Measurements from ENCODE around the gene R3HDML.
A peak's percentile ranks its signal among the peaks of the same experiment; 100 is the strongest.

R3HDML gene

DNA sequence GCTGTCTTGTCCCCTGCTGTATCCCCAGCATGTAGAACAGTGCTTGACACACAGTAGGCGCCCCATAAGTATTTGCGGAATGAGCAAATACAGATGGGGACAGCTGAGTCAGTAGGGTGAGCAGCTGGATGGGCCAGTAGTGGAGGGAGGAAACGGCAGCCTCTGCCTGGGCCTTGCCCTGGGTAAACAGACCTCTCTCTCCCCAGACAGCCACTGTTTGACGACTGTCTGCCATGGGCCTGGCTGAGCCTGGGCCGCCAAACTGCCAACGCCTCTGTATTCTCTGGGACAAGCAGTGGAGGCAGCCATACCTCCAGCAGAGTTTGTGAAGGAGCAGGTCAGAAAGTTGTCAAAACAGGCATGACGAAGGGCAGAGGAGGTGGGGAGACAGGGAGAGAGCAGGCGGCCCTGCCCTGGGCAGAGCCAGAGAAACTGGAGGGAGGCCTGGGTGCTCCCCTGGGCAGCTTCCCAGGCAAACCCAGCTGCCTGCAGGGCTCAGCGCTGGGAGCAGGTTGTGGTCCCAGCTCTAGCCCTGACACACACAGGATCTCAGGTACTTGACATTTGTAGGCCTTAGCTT lies 33.9 kb downstream of the R3HDML start:
- Mint-ChIP-seq H3K27ac (no peak overlapping the region), H3K4me3 (no peak overlapping the region), H3K36me3 (no peaks in the 10 kb centered on the region), H3K27me3 (peaks cover 16% of the 10 kb centered on the region), H3K9me3 (no peaks in the 10 kb centered on the region), H3K4me1 (no peaks in the 10 kb centered on the region)
- peak; percentile 36 for ATAC-seq

DNA sequence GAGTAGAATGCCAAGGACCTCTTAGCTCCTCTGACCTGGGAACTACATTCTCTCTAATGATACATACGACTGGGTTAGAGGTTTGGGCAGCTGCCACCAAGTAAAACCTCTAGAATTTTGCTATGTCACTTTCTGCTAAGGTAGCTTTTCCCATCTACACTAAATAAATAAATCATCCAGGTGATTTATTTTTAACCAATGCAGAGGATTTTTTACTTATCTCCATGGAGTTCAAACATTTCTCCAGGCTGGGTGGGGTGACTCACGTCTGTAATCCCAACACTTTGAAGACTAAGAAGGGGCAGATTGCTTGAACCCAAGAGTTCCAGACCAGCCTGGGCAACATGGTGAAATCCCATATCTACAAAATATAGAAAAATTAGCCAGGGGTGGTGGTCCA lies 45.8 kb downstream of the R3HDML start:
- Mint-ChIP-seq H3K36me3 (no peaks in the 10 kb centered on the region), H3K27ac (no peak overlapping the region), H3K27me3 (peaks cover 61% of the 10 kb centered on the region), H3K4me3 (no peak overlapping the region), H3K4me1 (peaks cover 12% of the 10 kb centered on the region), H3K9me3 (no peaks in the 10 kb centered on the region)
- ATAC-seq = no peak

- peak; percentile 75 for ATAC-seq
- no peaks in the 10 kb centered on the region for H3K36me3 Mint-ChIP-seq
- peaks cover 66% of the 10 kb centered on the region for H3K27me3 Mint-ChIP-seq
- no peaks in the 10 kb centered on the region for H3K9me3 Mint-ChIP-seq
- H3K4me1 Mint-ChIP-seq = peaks cover 25% of the 10 kb centered on the region
- no peak overlapping the region for H3K27ac Mint-ChIP-seq
- no peak overlapping the region for H3K4me3 Mint-ChIP-seq
Observed at GRCh38 chr20:44384423-44385027, 47.7 kb downstream of the R3HDML start.

DNA sequence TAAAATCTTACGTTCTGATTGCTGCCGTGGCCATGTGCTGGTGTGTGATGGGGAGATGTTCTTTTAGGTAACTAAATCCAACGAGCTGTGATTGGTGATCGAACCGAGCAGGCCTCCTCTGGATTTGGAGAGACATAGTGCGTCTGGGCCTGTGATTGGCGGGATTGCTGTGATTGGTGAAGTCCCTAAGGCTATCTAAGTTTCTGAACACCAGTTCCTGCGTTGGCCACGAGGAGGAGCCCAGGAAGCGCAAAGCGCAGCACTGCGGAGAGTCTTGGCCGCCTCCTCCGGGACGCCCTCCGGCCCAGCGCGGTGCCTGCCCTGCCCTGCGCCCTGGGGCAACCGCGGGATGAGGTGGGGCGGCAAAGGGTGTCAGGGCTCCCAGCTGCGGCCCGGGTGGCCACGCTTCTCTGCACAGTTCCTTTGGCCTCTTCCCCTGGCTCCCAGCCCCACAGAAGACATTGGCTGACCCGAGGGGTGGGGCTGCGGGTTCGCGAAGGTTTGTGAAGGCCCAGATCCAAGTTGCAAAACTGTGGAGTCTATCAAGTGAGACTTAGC lies 51.7 kb downstream of the R3HDML start:
- peaks cover 48% of the 10 kb centered on the region for H3K27me3 Mint-ChIP-seq
- H3K4me3 Mint-ChIP-seq = no peak overlapping the region
- no peaks in the 10 kb centered on the region for H3K9me3 Mint-ChIP-seq
- peak; percentile 81 for ATAC-seq
- H3K27ac Mint-ChIP-seq = no peak overlapping the region
- H3K36me3 Mint-ChIP-seq = no peaks in the 10 kb centered on the region
- H3K4me1 Mint-ChIP-seq = peaks cover 25% of the 10 kb centered on the region

- Mint-ChIP-seq H3K9me3 (no peaks in the 10 kb centered on the region), H3K4me3 (no peak overlapping the region), H3K27ac (no peak overlapping the region), H3K4me1 (peaks cover 19% of the 10 kb centered on the region), H3K27me3 (peaks cover 49% of the 10 kb centered on the region), H3K36me3 (no peaks in the 10 kb centered on the region)
- ATAC-seq = no peak
Observed at GRCh38 chr20:44389871-44390270, 53.0 kb downstream of the R3HDML start.

- Mint-ChIP-seq H3K27ac (no peak overlapping the region), H3K9me3 (no peaks in the 10 kb centered on the region), H3K36me3 (no peaks in the 10 kb centered on the region), H3K27me3 (peaks cover 49% of the 10 kb centered on the region), H3K4me3 (no peak overlapping the region), H3K4me1 (peaks cover 19% of the 10 kb centered on the region)
- ATAC-seq = no peak
Observed at GRCh38 chr20:44390280-44390679, 53.4 kb downstream of the R3HDML start.

DNA sequence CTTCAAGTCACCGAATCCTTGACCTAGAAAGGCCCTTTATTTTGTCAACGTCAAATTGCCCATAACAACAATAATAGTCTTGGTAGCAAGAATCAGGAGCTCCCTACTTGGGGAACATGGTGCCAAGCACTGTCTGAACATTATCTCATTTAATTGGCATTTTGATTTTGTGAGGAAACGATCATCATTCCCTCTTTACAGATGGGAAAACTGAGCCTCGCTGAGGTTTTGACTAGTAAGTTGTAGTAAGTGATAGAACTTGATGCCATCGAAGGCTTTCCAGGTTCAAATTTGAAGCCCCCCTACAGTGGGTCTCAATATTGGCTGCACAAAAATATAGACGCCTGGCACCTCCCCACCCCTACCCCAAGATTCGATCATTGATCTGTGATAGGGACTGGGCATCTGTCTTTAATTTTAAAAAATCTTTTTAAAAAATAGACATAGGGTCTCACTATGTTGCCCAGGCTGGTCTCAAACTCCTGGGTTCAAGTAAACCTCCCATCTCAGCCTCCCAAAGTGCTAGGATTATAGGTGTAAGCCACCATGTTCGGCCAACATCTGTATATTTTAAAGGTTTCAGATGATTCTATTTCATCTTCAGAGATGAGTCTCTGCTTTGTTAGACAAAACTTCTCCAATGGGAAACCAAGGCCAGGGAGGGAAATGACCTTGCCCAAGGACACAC lies 55.4 kb downstream of the R3HDML start:
- Mint-ChIP-seq H3K27me3 (peaks cover 56% of the 10 kb centered on the region), H3K4me1 (peaks cover 17% of the 10 kb centered on the region), H3K9me3 (no peaks in the 10 kb centered on the region), H3K36me3 (no peaks in the 10 kb centered on the region), H3K4me3 (no peak overlapping the region), H3K27ac (no peak overlapping the region)
- no peak for ATAC-seq

- H3K27me3 Mint-ChIP-seq = peaks cover 50% of the 10 kb centered on the region
- no peak overlapping the region for H3K27ac Mint-ChIP-seq
- H3K4me1 Mint-ChIP-seq = peaks cover 10% of the 10 kb centered on the region
- H3K4me3 Mint-ChIP-seq = no peak overlapping the region
- no peak for ATAC-seq
- H3K36me3 Mint-ChIP-seq = no peaks in the 10 kb centered on the region
- no peaks in the 10 kb centered on the region for H3K9me3 Mint-ChIP-seq
Observed at GRCh38 chr20:44392776-44393607, 56.1 kb downstream of the R3HDML start.

- H3K27ac Mint-ChIP-seq = no peak overlapping the region
- H3K36me3 Mint-ChIP-seq = no peaks in the 10 kb centered on the region
- peaks cover 41% of the 10 kb centered on the region for H3K27me3 Mint-ChIP-seq
- H3K9me3 Mint-ChIP-seq = no peaks in the 10 kb centered on the region
- no peak overlapping the region for H3K4me3 Mint-ChIP-seq
- H3K4me1 Mint-ChIP-seq = peaks cover 2% of the 10 kb centered on the region
- ATAC-seq = no peak
Observed at GRCh38 chr20:44393608-44394451, 57.0 kb downstream of the R3HDML start.

- no peak for ATAC-seq
- peaks cover 38% of the 10 kb centered on the region for H3K27me3 Mint-ChIP-seq
- no peaks in the 10 kb centered on the region for H3K4me1 Mint-ChIP-seq
- no peak overlapping the region for H3K4me3 Mint-ChIP-seq
- no peaks in the 10 kb centered on the region for H3K36me3 Mint-ChIP-seq
- no peak overlapping the region for H3K27ac Mint-ChIP-seq
- H3K9me3 Mint-ChIP-seq = no peaks in the 10 kb centered on the region
Observed at GRCh38 chr20:44394452-44394701, 57.5 kb downstream of the R3HDML start.

DNA sequence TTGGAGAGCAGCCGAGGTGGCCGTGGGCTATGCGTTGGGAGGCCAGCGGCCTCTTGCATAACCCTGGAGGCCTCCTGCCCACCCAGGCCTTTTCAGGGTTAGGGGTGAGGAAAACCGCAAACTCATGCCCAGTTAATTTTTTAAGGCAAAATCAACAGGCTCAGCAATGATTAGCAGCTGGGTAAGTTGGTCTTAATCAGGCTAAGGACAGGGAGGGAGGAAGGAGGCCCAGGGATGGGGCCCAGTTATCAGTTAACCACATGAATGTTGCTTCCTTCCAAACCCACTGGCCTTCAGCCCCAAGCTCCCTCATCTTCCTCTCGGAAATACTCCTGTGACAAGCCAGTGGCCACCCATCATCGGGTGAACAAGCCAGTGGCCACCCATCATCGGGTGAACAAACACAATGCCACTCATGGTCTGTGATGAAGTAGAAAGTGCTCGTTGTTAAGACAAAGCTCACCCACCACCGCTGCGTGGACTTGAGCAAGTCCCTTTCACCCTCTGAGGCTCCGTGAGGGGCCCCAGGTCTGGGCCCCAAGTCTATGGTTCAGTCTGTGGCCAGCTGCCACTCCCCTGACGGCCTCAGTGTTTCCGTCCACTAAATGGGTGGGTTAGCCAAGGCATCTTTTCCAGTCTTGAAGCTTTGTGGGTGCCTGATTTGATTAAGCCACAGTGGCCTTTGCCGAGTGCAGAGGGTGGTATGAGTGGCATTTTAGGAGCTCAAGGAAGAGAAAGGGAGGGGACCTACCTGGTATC lies 58.0 kb downstream of the R3HDML start:
- no peak for ATAC-seq
- Mint-ChIP-seq H3K4me3 (no peak overlapping the region), H3K4me1 (no peaks in the 10 kb centered on the region), H3K36me3 (no peaks in the 10 kb centered on the region), H3K27ac (no peak overlapping the region), H3K9me3 (no peaks in the 10 kb centered on the region), H3K27me3 (peaks cover 38% of the 10 kb centered on the region)

DNA sequence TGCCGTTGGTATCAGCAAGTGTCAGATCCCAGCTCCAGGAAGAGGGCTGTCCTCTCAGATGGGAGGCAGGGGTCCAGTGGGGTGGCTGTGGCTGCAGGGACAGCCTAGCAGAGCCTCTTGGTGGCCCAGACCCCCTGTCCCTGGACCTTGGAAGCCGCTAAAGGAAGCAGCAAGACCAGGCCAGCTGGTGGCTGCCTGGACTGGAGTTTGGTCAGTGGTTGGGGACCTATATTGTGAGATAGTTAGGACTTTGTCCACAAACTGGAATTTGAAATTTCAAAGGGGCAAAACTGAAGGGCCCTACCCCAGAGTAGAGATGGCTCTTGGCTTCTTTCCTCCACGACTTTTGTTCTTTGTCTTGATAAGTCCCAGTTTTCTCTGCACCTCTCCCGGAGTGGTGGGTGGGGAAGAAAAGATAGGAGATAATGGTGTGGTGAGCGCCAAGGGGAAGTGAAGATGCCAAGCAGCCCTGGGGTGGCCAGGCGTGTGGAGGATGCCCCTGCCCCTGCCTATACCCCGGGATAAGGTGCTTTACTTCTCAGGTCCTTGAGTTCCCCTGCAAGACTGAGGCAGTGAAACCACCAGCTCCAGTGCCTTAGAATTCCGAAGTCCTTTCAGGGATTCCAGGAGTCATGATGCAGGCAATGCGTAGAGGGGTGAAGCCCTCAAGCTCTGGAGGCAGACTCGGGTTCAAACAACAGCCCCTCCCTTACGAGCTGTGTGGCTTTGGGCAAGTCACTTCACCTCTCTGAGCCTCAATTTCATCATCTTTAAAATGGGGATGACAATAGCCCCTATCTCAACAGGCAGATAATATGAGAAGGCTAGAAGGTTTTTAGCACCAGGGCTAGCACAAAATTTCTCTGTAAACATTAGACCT lies 58.9 kb downstream of the R3HDML start:
- H3K36me3 Mint-ChIP-seq = no peaks in the 10 kb centered on the region
- H3K4me3 Mint-ChIP-seq = no peak overlapping the region

DNA sequence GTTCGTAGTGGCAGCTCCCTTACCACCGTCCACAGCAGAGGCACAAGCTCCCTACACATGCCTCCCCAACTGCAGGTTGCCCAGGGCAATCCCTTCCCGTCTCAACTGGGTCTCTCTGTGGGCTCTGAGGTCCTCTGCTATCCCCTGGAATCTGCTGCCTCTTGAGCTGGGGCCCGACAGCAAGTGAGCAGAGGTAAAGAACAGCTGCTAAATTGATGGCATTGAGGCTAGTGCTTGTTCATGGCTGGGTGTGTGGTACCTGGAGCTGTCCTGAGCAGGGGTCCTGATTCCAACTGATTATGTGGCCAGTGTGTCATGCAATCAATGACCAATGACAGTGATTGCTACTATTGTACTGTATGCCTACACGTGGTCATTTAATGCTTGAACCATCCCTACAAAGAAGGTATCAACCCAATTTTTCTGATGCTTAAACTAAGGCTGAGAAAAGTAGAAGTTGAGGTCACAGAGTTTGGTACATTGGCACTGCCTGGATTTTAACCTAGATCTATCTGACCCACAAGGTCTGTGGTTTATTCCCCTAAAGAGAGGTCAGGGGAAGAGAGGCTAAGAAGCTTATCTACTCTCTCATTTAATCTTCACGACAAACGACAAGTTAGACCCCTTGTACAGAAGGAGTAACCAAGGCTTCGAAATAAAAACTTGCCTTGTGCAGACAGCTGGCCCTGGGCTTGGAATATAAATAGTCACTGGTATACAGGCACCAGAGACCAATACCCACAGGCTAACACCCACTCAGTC lies 59.7 kb downstream of the R3HDML start:
- no peaks in the 10 kb centered on the region for H3K4me1 Mint-ChIP-seq
- no peaks in the 10 kb centered on the region for H3K36me3 Mint-ChIP-seq
- H3K4me3 Mint-ChIP-seq = no peak overlapping the region
- H3K27ac Mint-ChIP-seq = no peak overlapping the region
- no peaks in the 10 kb centered on the region for H3K9me3 Mint-ChIP-seq
- ATAC-seq = no peak
- peaks cover 37% of the 10 kb centered on the region for H3K27me3 Mint-ChIP-seq

More for the DNA sequence above, 58.9 kb downstream of the R3HDML start:
- Mint-ChIP-seq H3K27ac (no peak overlapping the region), H3K9me3 (no peaks in the 10 kb centered on the region), H3K27me3 (peaks cover 44% of the 10 kb centered on the region), H3K4me1 (no peaks in the 10 kb centered on the region)
- no peak for ATAC-seq

Data from stimulated activated memory B cell treated with anti-CD40 and anti-IgM and Interleukin-4, amounts not matched to agents 10 μg/mL and 1 μg/mL and 100 μg/mL, for 72 hours (primary cell).